Smooth muscle cell (in vitro differentiated cells): ENCODE data around the gene BAZ2A. TPM values are rescaled to one million over a fixed set of nuclear protein-coding genes. Genes with fewer than 3 reads are reported as not detected.

ENCODE experiments used
- DNase-seq: peaks from one replicate; lab custom pipeline; 2025; ENCODE audit not compliant: unreplicated experiment; lab: John Stamatoyannopoulos, UW
- H2AFZ ChIP-seq: fragments of 200-600 bp; sonication (generic); 2 replicates; pipeline ENCODE4 v1.6.0; 2016; ENCODE audit warnings: antibody characterized with exemption, low read depth, mild to moderate bottlenecking
- H3F3A ChIP-seq: fragments of 200-600 bp; sonication (generic); 2 replicates; pipeline ENCODE4 v1.6.0; 2017; ENCODE audit warnings: antibody characterized with exemption, low read depth
- H3K27ac ChIP-seq: fragments of 200-600 bp; sonication (generic); 2 replicates; pipeline ENCODE4 v1.5.1; 2016; ENCODE audit warnings: low read depth, mild to moderate bottlenecking
- H3K27me3 ChIP-seq: fragments of 200-600 bp; sonication (generic); 2 replicates; pipeline ENCODE4 v1.6.1; 2016; ENCODE audit warnings: low read depth, mild to moderate bottlenecking
- H3K36me3 ChIP-seq: fragments of 200-600 bp; sonication (generic); 2 replicates; pipeline ENCODE4 v1.5.1; 2016; ENCODE audit warnings: low read depth
- H3K4me1 ChIP-seq: fragments of 200-600 bp; sonication (generic); 2 replicates; pipeline ENCODE4 v1.5.1; 2016; ENCODE audit warnings: low read depth
- H3K4me2 ChIP-seq: fragments of 200-600 bp; sonication (generic); 2 replicates; pipeline ENCODE4 v1.6.0; 2016; ENCODE audit warnings: mild to moderate bottlenecking
- H3K4me3 ChIP-seq: fragments of 200-600 bp; sonication (generic); 2 replicates; pipeline ENCODE4 v1.5.1; 2016; ENCODE audit warnings: mild to moderate bottlenecking
- H3K79me2 ChIP-seq: fragments of 200-600 bp; sonication (generic); 2 replicates; pipeline ENCODE4 v1.6.0; 2016; ENCODE audit warnings: low read depth, mild to moderate bottlenecking
- H3K9ac ChIP-seq: fragments of 200-600 bp; sonication (generic); 2 replicates; pipeline ENCODE4 v1.6.0; 2016; ENCODE audit warnings: low read depth
- H3K9me3 ChIP-seq: fragments of 200-600 bp; sonication (generic); replicated peaks from 2 replicates; pipeline ENCODE4 v1.5.1; 2016; ENCODE audit warnings: low read depth
- H4K20me1 ChIP-seq: fragments of 200-600 bp; sonication (generic); 2 replicates; pipeline ENCODE4 v1.6.0; 2016; ENCODE audit warnings: low read depth
- WGBS: methylation state at CpG from one replicate; pipeline ENCODE4 v1.1.7; 2016; ENCODE audit warnings: low lambda C conversion rate; 5-methylcytosine and 5-hydroxymethylcytosine counted together
- polyA plus RNA-seq: library from polyadenylated mRNA; unstranded; fragments of >200 nt; fragmentation: Nextera tagmentation; extraction: Ambion mirVana; gene quantifications from 2 replicates; pipeline ENCODE4 v1.2.1, GENCODE V29; 2016
- total RNA-seq: library from RNA; depleted of rRNA; stranded (reverse); fragments of >200 nt; gene quantifications from 2 replicates; pipeline ENCODE4 v1.2.3, GENCODE V29; 2014
- TF ChIP-seq, protein P1 (sequence below): fragments of 200-600 bp; sonication (generic); IDR thresholded peaks from 2 replicates; pipeline ENCODE4 v1.5.1; 2017; ENCODE audit warnings: borderline replicate concordance, mild to moderate bottlenecking, antibody characterized with exemption; ENCODE audit not compliant: insufficient read depth, poor library complexity, severe bottlenecking

The BAZ2A gene
- total and polyA plus RNA-seq, 2 experiments from 2014 or later, result 26.2 to 34.1 TPM

DNA sequence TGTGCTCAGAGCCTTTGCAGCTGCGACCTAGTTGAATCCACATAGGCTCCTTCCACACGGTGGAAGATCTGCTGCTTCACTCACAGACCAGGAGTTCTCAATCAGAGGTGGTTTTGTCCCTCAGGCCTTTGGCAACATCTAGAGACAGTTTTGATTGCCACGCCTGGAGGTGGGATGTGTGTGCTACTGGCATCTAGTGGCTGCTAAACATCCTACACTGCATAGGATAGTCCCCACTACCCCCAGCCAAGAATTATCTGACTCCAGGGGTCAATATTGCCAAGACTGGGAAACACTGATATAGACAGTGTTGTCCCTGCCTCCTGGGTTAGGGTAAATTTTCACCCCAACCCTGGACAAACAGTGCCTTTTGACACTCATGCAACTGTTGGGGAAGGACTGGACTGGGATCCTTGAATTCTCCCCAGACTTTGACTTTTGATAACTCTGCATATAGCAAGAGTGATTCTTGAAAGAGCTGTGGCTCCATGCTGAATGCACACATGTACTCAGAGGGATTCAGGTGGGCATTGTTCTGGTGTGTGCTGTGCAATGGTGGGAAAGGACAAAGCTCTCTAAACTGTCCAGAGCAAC is 39.8 kb downstream of the BAZ2A start:
- H3K27ac ChIP-seq, result no peak overlapping the region
- no peaks in the 10 kb centered on the region for H3F3A ChIP-seq
- H3K9me3 ChIP-seq, result no peaks in the 10 kb centered on the region
- H2AFZ ChIP-seq, result no peak overlapping the region
- H4K20me1 ChIP-seq, result peaks cover 4% of the 10 kb centered on the region
- H3K4me1 ChIP-seq, result no peaks in the 10 kb centered on the region
- no peak overlapping the region for H3K4me2 ChIP-seq
- TF ChIP-seq, protein P1, sequence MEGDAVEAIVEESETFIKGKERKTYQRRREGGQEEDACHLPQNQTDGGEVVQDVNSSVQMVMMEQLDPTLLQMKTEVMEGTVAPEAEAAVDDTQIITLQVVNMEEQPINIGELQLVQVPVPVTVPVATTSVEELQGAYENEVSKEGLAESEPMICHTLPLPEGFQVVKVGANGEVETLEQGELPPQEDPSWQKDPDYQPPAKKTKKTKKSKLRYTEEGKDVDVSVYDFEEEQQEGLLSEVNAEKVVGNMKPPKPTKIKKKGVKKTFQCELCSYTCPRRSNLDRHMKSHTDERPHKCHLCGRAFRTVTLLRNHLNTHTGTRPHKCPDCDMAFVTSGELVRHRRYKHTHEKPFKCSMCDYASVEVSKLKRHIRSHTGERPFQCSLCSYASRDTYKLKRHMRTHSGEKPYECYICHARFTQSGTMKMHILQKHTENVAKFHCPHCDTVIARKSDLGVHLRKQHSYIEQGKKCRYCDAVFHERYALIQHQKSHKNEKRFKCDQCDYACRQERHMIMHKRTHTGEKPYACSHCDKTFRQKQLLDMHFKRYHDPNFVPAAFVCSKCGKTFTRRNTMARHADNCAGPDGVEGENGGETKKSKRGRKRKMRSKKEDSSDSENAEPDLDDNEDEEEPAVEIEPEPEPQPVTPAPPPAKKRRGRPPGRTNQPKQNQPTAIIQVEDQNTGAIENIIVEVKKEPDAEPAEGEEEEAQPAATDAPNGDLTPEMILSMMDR, result peak; percentile 14
- no peaks in the 10 kb centered on the region for H3K27me3 ChIP-seq
- no peak overlapping the region for H3K4me3 ChIP-seq
- H3K9ac ChIP-seq, result no peak overlapping the region
- no peak for DNase-seq
- H3K79me2 ChIP-seq, result no peaks in the 10 kb centered on the region
- H3K36me3 ChIP-seq, result peaks cover 19% of the 10 kb centered on the region
- WGBS, result 62% methylated on average over 3 of the region's 3 CpGs

DNA sequence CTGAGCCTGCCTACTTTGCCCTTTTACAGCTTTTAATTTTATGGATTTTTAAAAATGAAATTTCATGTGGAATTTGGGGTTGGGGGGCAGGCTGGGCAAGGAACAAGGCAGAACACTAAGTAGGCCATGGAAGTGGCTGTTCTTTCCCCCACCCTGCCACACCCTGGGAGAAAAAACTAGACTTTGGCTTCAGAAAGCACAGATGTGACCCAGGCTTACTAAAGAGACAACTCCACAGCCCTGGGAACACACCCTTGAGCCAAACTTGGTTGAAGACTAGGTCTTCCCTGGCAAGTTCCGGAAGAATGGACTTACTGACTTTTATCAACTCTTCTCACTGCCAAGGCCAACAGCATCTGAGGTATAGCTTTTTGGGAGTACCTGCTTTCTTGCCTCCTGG is 40.3 kb downstream of the BAZ2A start:
- no peak for DNase-seq
- Histone ChIP-seq H3K4me1 (no peaks in the 10 kb centered on the region), H3K4me2 (no peak overlapping the region), H2AFZ (no peak overlapping the region), H3K4me3 (no peak overlapping the region), H3F3A (no peaks in the 10 kb centered on the region), H3K27me3 (no peaks in the 10 kb centered on the region), H3K9ac (no peak overlapping the region), H3K27ac (no peak overlapping the region), H3K79me2 (no peaks in the 10 kb centered on the region), H3K9me3 (no peaks in the 10 kb centered on the region), H3K36me3 (peaks cover 19% of the 10 kb centered on the region), H4K20me1 (peaks cover 4% of the 10 kb centered on the region)
- TF ChIP-seq, protein P1, result no peak
- WGBS, result 93% methylated on average over 1 of the region's 1 CpG

DNA sequence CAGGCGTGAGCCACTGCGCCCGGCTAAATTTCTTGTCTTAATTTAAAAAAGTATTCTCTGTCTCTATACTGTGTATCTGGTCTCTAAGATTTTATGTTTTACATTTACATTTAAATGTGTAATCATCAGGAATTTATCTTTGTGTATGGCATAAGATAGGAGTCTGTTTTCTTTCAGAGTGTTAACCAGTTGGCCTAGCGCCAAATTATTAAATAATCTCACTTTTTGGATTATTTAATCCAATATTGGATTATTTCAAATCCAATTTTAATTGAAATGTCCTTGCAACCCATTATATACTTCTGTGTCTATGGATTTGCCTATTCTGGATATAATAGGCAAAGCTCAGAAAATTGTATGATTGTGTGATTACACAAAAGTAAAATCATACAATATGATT is 45.0 kb downstream of the BAZ2A start:
- no peak for DNase-seq
- Histone ChIP-seq H3K9me3 (no peaks in the 10 kb centered on the region), H3F3A (no peaks in the 10 kb centered on the region), H3K79me2 (no peaks in the 10 kb centered on the region), H4K20me1 (no peaks in the 10 kb centered on the region), H3K27me3 (no peaks in the 10 kb centered on the region), H3K4me3 (no peak overlapping the region), H3K4me2 (no peak overlapping the region), H3K36me3 (peaks cover 19% of the 10 kb centered on the region), H3K9ac (no peak overlapping the region), H3K27ac (no peak overlapping the region), H3K4me1 (no peaks in the 10 kb centered on the region), H2AFZ (no peak overlapping the region)
- TF ChIP-seq, protein P1, result no peak
- WGBS, result 97% methylated on average over 4 of the region's 4 CpGs
